Ramos (cell line): ENCODE results near the gene DNAH12.
"Not testable (repeated sequence)": the region's sequence is repeated elsewhere in the genome, so short reads cannot be mapped to it uniquely, and the experiment has no call there.

Source experiments
- in situ Hi-C: fragments of 300-500 bp; cut with MboI; formaldehyde crosslinking; loops from one replicate; pipeline ENCODE4 v1.14.3; 2022; ENCODE audit warnings: low sequenced_read_pairs; ENCODE audit not compliant: unreplicated experiment

DNAH12 gene

GRCh38 chr3:57545636-57546268 is 1.6 kb upstream of the DNAH12 start:
- in situ Hi-C loops: no loop called here

- in situ Hi-C loops: no loop called here
Observed at GRCh38 chr3:57538465-57538864, 5.7 kb downstream of the DNAH12 start.

- in situ Hi-C loops: no loop called here
Observed at GRCh38 chr3:57530071-57530608, 14.0 kb downstream of the DNAH12 start.

- in situ Hi-C loops: no loop called here
Observed at GRCh38 chr3:57518276-57518915, 25.7 kb downstream of the DNAH12 start.

- in situ Hi-C loops: no loop called here
Observed at GRCh38 chr3:57512166-57512565, 32.0 kb downstream of the DNAH12 start.

GRCh38 chr3:57505901-57506300 is 38.2 kb downstream of the DNAH12 start:
- in situ Hi-C loops: no loop called here

GRCh38 chr3:57500506-57500905 is 43.6 kb downstream of the DNAH12 start:
- in situ Hi-C loops: no loop called here

- in situ Hi-C loops: no loop called here
Observed at GRCh38 chr3:57497904-57498303, 46.2 kb downstream of the DNAH12 start.

GRCh38 chr3:57484563-57484962 is 59.6 kb downstream of the DNAH12 start:
- in situ Hi-C loops: no loop called here

- in situ Hi-C loops: not testable (repeated sequence)
Observed at GRCh38 chr3:57477193-57477592, 67.0 kb downstream of the DNAH12 start.

GRCh38 chr3:57464801-57465200 is 79.3 kb downstream of the DNAH12 start:
- in situ Hi-C loops: no loop called here

- in situ Hi-C loops: no loop called here
Observed at GRCh38 chr3:57464011-57464410, 80.1 kb downstream of the DNAH12 start.

GRCh38 chr3:57451150-57451846 is 92.8 kb downstream of the DNAH12 start:
- in situ Hi-C loops: no loop called here

GRCh38 chr3:57449276-57449847 is 94.8 kb downstream of the DNAH12 start:
- in situ Hi-C loops: not testable (repeated sequence)

- in situ Hi-C loops: not testable (repeated sequence)
Observed at GRCh38 chr3:57448489-57448888, 95.7 kb downstream of the DNAH12 start.

GRCh38 chr3:57446318-57446841 is 97.8 kb downstream of the DNAH12 start:
- in situ Hi-C loops: no loop called here

GRCh38 chr3:57444469-57444868 is 99.7 kb downstream of the DNAH12 start:
- in situ Hi-C loops: no loop called here

- in situ Hi-C loops: not testable (repeated sequence)
Observed at GRCh38 chr3:57440144-57440543, 104.0 kb downstream of the DNAH12 start.

- in situ Hi-C loops: not testable (repeated sequence)
Observed at GRCh38 chr3:57438460-57438859, 105.7 kb downstream of the DNAH12 start.

GRCh38 chr3:57436195-57436761 is 107.9 kb downstream of the DNAH12 start:
- in situ Hi-C loops: no loop called here
